ENCODE measurements around the gene CCNL2.

CCNL2 gene

DNA sequence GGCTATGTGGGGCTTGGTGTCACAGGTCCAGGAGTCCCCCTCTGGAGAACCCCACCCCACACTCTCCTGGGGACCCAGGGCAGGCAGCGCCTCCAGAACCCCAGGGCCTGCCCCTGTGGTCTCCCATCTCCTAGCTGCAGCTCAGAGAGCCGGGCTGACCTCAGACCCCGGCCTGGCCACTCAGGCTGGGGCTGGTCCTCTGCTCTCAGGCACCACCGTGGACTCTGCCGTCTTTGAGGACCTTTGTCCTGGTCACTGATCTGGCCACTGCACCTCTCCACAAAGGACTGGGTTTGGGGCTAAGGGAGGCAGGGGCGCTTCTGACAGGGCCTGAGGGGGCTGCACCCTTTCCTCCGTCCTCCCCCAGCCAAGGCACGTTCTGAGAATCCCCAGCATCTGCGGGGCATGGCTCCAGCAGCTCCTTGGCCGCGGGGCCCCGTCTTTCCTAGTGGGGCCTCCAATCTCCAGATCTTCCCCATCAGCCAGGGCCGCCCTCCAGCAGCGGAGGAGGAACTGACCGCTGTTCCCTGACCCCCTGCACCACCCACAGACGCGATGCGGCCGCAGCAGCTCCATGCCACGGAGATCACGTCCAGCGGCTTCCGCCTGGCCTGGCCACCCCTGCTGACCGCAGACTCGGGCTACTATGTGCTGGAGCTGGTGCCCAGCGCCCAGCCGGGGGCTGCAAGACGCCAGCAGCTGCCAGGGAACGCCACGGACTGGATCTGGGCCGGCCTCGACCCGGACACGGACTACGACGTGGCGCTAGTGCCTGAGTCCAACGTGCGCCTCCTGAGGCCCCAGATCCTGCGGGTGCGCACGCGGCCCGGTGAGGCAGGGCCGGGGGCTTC, 39.6 kb upstream of the CCNL2 start:
- H2BK15ac ChIP-seq (ENCODE audit: low read length) = no peak overlapping the region
- no peak overlapping the region for H3K14ac ChIP-seq (ENCODE audit: low read length)
- no peak overlapping the region for H2BK120ac ChIP-seq (ENCODE audit: low read depth, low read length)
- H3K18ac ChIP-seq (ENCODE audit: low read length) = no peak overlapping the region
- H3K27ac ChIP-seq (replicated peaks; ENCODE audit: low read length) = no peak overlapping the region
- H3K27me3 ChIP-seq (ENCODE audit: control insufficient read depth in 3 of 3, insufficient read depth in 3 of 3, low read depth in 1 of 3, low read length in 3 of 3) = peaks cover 0 to 20% (median 5%) of the 10 kb centered on the region in 3 experiments
- H3K9ac ChIP-seq (ENCODE audit: low read depth, low read length, poor library complexity) = no peak overlapping the region
- peak overlapping the region; percentile 56 for H2AK5ac ChIP-seq (ENCODE audit: low read depth, low read length)
- peaks cover 23 to 45% of the 10 kb centered on the region in 2 donors for H3K4me1 ChIP-seq (ENCODE audit: control insufficient read depth in 2 of 2, insufficient read depth in 1 of 2, low read depth in 1 of 2, low read length in 2 of 2)
- no peak overlapping the region for H3K4me2 ChIP-seq (ENCODE audit: insufficient read depth, low read length, poor library complexity, severe bottlenecking)
- H2AFZ ChIP-seq (ENCODE audit: low read length) = peak overlapping the region; percentile 11
- H3K23ac ChIP-seq (ENCODE audit: low read depth, low read length, poor library complexity) = no peak overlapping the region
- H4K91ac ChIP-seq (ENCODE audit: low read depth, low read length, poor library complexity) = no peak overlapping the region
- peaks cover 4% of the 10 kb centered on the region for H3K79me1 ChIP-seq (ENCODE audit: low read depth, low read length)
- no peak overlapping the region for H4K8ac ChIP-seq (ENCODE audit: low read depth, low read length)
- peak overlapping the region; percentile 90 for H2BK5ac ChIP-seq (ENCODE audit: low read length)
- no peak overlapping the region for H3K4me3 ChIP-seq (ENCODE audit: low read length in 2 of 2)
- no peak overlapping the region for H2BK12ac ChIP-seq (ENCODE audit: low read length)
- no peak overlapping the region for H3K4ac ChIP-seq (ENCODE audit: low read length)
- H3K9me3 ChIP-seq (replicated peaks in 1 of 2; ENCODE audit: control insufficient read depth in 2 of 2, insufficient read depth in 1 of 2, low read depth in 1 of 2, low read length in 2 of 2) = no peaks in the 10 kb centered on the region
- H3K36me3 ChIP-seq (replicated peaks in 1 of 2; ENCODE audit: control insufficient read depth in 2 of 2, insufficient read depth in 2 of 2, low read length in 2 of 2) = no peaks in the 10 kb centered on the region
- no peak for DNase-seq (ENCODE audit: low spot score)
- WGBS, 2 donors (ENCODE audit: extremely low coverage in 2 of 2, insufficient read length in 2 of 2, insufficient replicate concordance in 1 of 2) = no CpG with 5 or more reads among the region's 45 CpGs

DNA sequence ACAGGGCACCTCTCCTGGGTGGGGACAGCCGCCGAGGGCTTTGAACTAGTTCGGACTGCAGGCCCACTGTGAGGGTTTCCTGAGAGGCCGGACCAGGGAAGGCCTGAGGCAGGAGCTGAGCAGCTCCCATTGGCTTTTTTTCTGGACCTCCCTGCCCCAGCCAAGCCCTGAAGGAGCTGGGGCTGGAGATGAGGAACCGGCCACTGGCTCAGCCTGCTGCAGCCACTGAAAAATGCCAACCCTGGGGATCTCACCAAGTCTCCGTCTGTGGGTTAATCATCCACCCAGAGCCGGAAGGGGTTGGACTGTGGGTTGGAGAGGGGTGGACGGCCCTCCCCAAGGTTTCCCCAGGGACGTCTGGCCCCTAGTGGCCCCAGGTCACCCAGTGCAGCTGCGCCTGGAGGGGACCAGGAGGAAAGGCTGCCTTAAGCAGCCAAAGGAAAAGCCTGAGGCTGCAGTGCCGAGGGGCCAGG, 38.8 kb upstream of the CCNL2 start:
- Histone ChIP-seq H3K14ac (ENCODE audit: low read length) (peak overlapping the region; percentile 38), H2BK15ac (ENCODE audit: low read length) (peak overlapping the region; percentile 75), H2BK5ac (ENCODE audit: low read length) (no peak overlapping the region), H3K4ac (ENCODE audit: low read length) (no peak overlapping the region), H3K79me1 (ENCODE audit: low read depth, low read length) (peaks cover 4% of the 10 kb centered on the region), H4K8ac (ENCODE audit: low read depth, low read length) (no peak overlapping the region), H3K36me3 (replicated peaks in 1 of 2; ENCODE audit: control insufficient read depth in 2 of 2, insufficient read depth in 2 of 2, low read length in 2 of 2) (no peaks in the 10 kb centered on the region), H2AFZ (ENCODE audit: low read length) (peak overlapping the region; percentile 29), H3K27me3 (ENCODE audit: control insufficient read depth in 3 of 3, insufficient read depth in 3 of 3, low read depth in 1 of 3, low read length in 3 of 3) (peaks cover 0 to 20% (median 5%) of the 10 kb centered on the region in 3 experiments), H3K27ac (replicated peaks; ENCODE audit: low read length) (no peak overlapping the region), H2AK5ac (ENCODE audit: low read depth, low read length) (peak overlapping the region; percentile 100), H3K9ac (ENCODE audit: low read depth, low read length, poor library complexity) (no peak overlapping the region), H3K4me1 (ENCODE audit: control insufficient read depth in 2 of 2, insufficient read depth in 1 of 2, low read depth in 1 of 2, low read length in 2 of 2) (peaks cover 28 to 50% of the 10 kb centered on the region in 2 donors), H4K91ac (ENCODE audit: low read depth, low read length, poor library complexity) (no peak overlapping the region), H3K18ac (ENCODE audit: low read length) (no peak overlapping the region), H3K4me3 (ENCODE audit: low read length in 2 of 2) (no peak overlapping the region), H2BK12ac (ENCODE audit: low read length) (no peak overlapping the region), H2BK120ac (ENCODE audit: low read depth, low read length) (no peak overlapping the region), H3K9me3 (replicated peaks in 1 of 2; ENCODE audit: control insufficient read depth in 2 of 2, insufficient read depth in 1 of 2, low read depth in 1 of 2, low read length in 2 of 2) (no peaks in the 10 kb centered on the region), H3K23ac (ENCODE audit: low read depth, low read length, poor library complexity) (no peak overlapping the region), H3K4me2 (ENCODE audit: insufficient read depth, low read length, poor library complexity, severe bottlenecking) (no peak overlapping the region)
- DNase-seq (ENCODE audit: low spot score) = no peak
- no CpG with 5 or more reads among the region's 11 CpGs for WGBS, 2 donors (ENCODE audit: extremely low coverage in 2 of 2, insufficient read length in 2 of 2, insufficient replicate concordance in 1 of 2)

DNA sequence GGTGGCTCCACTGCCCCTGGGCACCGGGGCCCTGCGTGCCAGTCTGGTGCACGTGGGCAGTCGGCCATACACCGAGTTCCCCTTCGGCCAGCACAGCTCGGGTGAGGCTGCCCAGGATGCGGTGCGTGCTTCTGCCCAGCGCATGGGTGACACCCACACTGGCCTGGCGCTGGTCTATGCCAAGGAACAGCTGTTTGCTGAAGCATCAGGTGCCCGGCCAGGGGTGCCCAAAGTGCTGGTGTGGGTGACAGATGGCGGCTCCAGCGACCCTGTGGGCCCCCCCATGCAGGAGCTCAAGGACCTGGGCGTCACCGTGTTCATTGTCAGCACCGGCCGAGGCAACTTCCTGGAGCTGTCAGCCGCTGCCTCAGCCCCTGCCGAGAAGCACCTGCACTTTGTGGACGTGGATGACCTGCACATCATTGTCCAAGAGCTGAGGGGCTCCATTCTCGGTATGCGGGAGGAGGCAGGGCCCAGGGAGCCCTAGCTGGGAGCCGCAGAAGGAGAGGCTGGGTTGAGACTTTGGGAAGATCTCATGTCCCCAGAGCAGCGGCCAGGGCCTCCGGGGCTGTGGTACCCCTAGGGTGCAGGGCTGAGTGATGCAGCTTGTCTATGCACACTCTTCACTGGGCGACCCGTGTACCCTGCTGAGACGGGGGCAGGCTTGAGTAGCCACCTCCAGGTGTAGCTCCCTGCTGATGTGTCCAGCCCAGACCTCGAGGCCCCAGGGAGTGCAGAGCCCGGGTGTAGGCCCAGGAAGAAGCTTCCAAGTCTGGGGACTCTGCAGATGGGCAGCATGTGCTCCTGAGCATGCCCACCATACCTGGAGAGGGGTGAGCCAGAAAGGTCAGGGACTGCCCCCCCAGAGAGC, 38.1 kb upstream of the CCNL2 start:
- no peak overlapping the region for H3K4ac ChIP-seq (ENCODE audit: low read length)
- peak overlapping the region; percentile 75 for H2BK15ac ChIP-seq (ENCODE audit: low read length)
- no peak overlapping the region for H4K8ac ChIP-seq (ENCODE audit: low read depth, low read length)
- H3K4me1 ChIP-seq (ENCODE audit: control insufficient read depth in 2 of 2, insufficient read depth in 1 of 2, low read depth in 1 of 2, low read length in 2 of 2) = peaks cover 34 to 56% of the 10 kb centered on the region in 2 donors
- peak overlapping the region; percentile 30 for H2BK5ac ChIP-seq (ENCODE audit: low read length)
- WGBS, 2 donors (ENCODE audit: extremely low coverage in 2 of 2, insufficient read length in 2 of 2, insufficient replicate concordance in 1 of 2) = no CpG with 5 or more reads among the region's 31 CpGs
- H3K27me3 ChIP-seq (ENCODE audit: control insufficient read depth in 3 of 3, insufficient read depth in 3 of 3, low read depth in 1 of 3, low read length in 3 of 3) = peaks cover 0 to 20% (median 5%) of the 10 kb centered on the region in 3 experiments
- H2BK12ac ChIP-seq (ENCODE audit: low read length) = peak overlapping the region; percentile 77
- no peak overlapping the region for H3K27ac ChIP-seq (replicated peaks; ENCODE audit: low read length)
- no peaks in the 10 kb centered on the region for H3K36me3 ChIP-seq (replicated peaks in 1 of 2; ENCODE audit: control insufficient read depth in 2 of 2, insufficient read depth in 2 of 2, low read length in 2 of 2)
- no peak overlapping the region for H3K4me2 ChIP-seq (ENCODE audit: insufficient read depth, low read length, poor library complexity, severe bottlenecking)
- no peak overlapping the region for H4K91ac ChIP-seq (ENCODE audit: low read depth, low read length, poor library complexity)
- no peak overlapping the region for H2BK120ac ChIP-seq (ENCODE audit: low read depth, low read length)
- H3K79me1 ChIP-seq (ENCODE audit: low read depth, low read length) = peaks cover 4% of the 10 kb centered on the region
- H3K23ac ChIP-seq (ENCODE audit: low read depth, low read length, poor library complexity) = no peak overlapping the region
- peak overlapping the region; percentile 32 for H3K9ac ChIP-seq (ENCODE audit: low read depth, low read length, poor library complexity)
- no peak overlapping the region for H3K18ac ChIP-seq (ENCODE audit: low read length)
- no peaks in the 10 kb centered on the region for H3K9me3 ChIP-seq (replicated peaks in 1 of 2; ENCODE audit: control insufficient read depth in 2 of 2, insufficient read depth in 1 of 2, low read depth in 1 of 2, low read length in 2 of 2)
- peak overlapping the region; percentile 63 for H3K14ac ChIP-seq (ENCODE audit: low read length)
- DNase-seq (ENCODE audit: low spot score) = no peak
- H3K4me3 ChIP-seq (ENCODE audit: low read length in 2 of 2) = no peak overlapping the region
- peak overlapping the region; percentile 100 for H2AK5ac ChIP-seq (ENCODE audit: low read depth, low read length)
- peak overlapping the region; percentile 29 for H2AFZ ChIP-seq (ENCODE audit: low read length)
